ENCODE measurements around the gene CNBP. TPM values are rescaled to one million over a fixed set of nuclear protein-coding genes. Genes with fewer than 3 reads are reported as not detected.

Gene CNBP
- total and polyA plus RNA-seq, 9 of the 15 experiments (the other 6 are each of a cell fraction or from before 2014, with no cell fraction given) = 284 to 717 (median 412) TPM

DNA sequence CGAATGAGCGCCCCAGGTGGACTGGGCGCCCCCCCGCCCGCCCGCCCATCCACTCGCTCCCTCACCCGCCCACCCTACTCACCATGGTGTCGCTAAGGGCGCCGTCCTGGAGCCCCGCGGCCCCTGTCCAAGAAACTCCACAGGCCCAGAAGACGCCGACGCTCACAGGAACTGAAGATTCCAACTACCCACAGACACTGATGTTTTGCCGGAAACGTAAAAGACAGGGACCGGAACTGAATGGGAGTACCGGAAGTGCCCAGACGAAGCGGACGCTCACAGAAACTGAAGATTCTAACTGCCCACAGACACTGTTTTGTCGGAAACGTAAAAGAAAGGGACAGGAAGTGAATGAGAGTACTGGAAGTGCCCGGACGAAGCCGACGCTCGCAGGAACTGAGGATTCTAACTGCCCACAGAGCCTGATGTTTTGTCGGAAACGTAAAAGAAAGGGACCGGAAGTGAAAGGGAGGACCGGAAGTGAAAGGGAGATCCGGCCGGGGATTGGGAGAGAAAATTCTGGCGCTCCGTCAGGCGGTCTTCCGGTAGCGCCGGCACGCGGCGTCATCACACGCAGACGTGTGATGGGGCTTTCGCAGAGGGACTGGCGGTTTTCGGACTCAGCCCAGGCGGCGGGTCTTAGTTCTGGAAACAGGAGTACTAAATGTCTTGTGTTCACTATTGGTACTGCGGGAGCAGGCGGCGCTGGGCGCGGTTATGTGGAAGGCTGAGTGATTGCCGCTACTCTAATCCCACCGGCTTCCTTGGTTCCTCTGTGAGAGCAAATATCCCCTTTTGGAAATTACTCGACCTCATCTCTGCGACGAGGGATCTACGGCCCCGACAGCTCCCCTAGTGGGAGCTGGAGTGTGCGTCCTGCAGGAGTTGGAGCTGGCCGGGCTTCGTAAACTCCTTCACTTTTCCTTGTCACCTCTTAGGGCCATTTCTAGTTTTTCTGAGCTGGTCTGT lies 22.5 kb downstream of the CNBP start, which contains the start of gene ISY1 (continued):
- TF ChIP-seq, protein P1, sequence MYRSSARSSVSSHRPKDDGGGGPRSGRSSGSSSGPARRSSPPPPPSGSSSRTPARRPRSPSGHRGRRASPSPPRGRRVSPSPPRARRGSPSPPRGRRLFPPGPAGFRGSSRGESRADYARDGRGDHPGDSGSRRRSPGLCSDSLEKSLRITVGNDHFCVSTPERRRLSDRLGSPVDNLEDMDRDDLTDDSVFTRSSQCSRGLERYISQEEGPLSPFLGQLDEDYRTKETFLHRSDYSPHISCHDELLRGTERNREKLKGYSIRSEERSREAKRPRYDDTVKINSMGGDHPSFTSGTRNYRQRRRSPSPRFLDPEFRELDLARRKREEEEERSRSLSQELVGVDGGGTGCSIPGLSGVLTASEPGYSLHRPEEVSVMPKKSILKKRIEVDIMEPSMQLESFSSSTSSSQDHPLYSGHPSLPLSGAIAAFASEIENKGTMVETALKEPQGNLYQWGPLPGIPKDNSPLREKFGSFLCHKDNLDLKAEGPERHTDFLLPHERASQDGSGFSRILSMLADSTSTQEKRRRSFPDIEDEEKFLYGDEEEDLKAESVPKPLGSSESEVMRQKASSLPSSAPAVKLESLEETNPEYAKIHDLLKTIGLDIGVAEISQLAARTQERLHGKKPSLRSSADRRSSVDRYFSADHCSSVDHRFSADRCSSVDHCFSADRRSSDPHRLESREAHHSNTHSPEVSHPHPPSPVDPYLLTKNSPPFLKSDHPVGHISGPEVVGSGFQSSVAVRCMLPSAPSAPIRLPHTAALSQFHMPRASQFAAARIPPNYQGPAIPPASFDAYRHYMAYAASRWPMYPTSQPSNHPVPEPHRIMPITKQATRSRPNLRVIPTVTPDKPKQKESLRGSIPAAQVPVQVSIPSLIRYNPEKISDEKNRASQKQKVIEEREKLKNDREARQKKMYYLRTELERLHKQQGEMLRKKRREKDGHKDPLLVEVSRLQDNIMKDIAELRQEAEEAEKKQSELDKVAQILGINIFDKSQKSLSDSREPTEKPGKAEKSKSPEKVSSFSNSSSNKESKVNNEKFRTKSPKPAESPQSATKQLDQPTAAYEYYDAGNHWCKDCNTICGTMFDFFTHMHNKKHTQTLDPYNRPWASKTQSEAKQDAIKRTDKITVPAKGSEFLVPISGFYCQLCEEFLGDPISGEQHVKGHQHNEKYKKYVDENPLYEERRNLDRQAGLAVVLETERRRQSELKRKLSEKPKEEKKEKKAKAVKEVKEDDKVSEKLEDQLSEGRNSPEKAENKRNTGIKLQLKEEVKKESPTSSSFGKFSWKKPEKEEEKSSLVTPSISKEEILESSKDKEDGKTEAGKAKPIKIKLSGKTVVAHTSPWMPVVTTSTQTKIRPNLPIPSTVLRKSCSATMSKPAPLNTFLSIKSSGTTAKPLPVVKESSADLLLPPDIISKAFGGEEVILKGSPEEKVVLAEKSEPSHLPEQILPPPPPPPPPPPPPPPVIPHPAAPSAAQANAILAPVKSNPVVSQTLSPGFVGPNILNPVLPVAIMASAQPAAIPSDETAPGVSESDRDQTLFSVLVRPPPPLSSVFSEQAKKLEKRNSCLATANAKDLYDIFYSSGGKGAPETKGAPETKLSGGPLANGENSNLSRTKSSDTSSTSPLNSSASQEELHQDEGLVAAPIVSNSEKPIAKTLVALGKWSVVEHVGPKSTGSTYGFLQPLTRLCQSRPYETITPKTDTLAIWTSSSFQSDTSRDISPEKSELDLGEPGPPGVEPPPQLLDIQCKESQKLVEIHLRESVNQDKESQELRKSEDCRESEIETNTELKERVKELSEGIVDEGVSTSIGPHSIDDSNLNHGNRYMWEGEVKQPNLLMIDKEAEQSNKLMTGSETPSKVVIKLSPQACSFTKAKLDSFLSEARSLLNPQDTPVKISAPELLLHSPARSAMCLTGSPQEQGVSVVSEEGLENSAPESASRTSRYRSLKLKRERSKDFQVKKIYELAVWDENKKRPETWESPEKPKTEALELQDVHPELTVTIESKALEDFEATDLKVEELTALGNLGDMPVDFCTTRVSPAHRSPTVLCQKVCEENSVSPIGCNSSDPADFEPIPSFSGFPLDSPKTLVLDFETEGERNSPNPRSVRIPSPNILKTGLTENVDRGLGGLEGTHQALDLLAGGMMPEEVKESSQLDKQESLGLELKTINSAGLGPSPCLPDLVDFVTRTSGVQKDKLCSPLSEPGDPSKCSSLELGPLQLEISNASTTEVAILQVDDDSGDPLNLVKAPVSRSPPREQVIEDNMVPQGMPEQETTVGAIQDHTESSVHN (IDR thresholded peaks at IDR 0.05; ENCODE audit: borderline replicate concordance in 1 of 2, low read depth in 1 of 2) = 0 out of 4 replicates have a peak, but pooled peaks of 1 of the 2 experiments have one; percentile 62
- TF ChIP-seq RNF2 (IDR thresholded peaks at IDR 0.05) (0 out of 2 replicates have a peak, but pooled peaks have one; percentile 7), ATF7 (IDR thresholded peaks at IDR 0.05) (peak; percentile 80), CXXC5 (CRISPR knock-in tag; IDR thresholded peaks at IDR 0.05) (peak; percentile 76), LEF1 (IDR thresholded peaks at IDR 0.05) (peak; percentile 31; the same call in 1 of the 2 replicates), NR2C1 (IDR thresholded peaks at IDR 0.05) (peak; percentile 97), NR2C1 (tag; IDR thresholded peaks at IDR 0.05) (peak; percentile 98), ZNF589 (CRISPR knock-in tag; IDR thresholded peaks at IDR 0.05; ENCODE audit: low read depth) (peak; percentile 37; the same call in 1 of the 2 replicates), SP1 (CRISPR knock-in tag; IDR thresholded peaks at IDR 0.05) (peak; percentile 73), TFAM (CRISPR knock-in tag; conservative IDR thresholded peaks at IDR 0.05) (no peak)
- TF ChIP-seq, protein P2, sequence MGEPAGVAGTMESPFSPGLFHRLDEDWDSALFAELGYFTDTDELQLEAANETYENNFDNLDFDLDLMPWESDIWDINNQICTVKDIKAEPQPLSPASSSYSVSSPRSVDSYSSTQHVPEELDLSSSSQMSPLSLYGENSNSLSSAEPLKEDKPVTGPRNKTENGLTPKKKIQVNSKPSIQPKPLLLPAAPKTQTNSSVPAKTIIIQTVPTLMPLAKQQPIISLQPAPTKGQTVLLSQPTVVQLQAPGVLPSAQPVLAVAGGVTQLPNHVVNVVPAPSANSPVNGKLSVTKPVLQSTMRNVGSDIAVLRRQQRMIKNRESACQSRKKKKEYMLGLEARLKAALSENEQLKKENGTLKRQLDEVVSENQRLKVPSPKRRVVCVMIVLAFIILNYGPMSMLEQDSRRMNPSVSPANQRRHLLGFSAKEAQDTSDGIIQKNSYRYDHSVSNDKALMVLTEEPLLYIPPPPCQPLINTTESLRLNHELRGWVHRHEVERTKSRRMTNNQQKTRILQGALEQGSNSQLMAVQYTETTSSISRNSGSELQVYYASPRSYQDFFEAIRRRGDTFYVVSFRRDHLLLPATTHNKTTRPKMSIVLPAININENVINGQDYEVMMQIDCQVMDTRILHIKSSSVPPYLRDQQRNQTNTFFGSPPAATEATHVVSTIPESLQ (CRISPR knock-in tag; IDR thresholded peaks at IDR 0.05) = 0 out of 2 replicates have a peak, but pooled peaks have one; percentile 51
- TF ChIP-seq, protein P3, sequence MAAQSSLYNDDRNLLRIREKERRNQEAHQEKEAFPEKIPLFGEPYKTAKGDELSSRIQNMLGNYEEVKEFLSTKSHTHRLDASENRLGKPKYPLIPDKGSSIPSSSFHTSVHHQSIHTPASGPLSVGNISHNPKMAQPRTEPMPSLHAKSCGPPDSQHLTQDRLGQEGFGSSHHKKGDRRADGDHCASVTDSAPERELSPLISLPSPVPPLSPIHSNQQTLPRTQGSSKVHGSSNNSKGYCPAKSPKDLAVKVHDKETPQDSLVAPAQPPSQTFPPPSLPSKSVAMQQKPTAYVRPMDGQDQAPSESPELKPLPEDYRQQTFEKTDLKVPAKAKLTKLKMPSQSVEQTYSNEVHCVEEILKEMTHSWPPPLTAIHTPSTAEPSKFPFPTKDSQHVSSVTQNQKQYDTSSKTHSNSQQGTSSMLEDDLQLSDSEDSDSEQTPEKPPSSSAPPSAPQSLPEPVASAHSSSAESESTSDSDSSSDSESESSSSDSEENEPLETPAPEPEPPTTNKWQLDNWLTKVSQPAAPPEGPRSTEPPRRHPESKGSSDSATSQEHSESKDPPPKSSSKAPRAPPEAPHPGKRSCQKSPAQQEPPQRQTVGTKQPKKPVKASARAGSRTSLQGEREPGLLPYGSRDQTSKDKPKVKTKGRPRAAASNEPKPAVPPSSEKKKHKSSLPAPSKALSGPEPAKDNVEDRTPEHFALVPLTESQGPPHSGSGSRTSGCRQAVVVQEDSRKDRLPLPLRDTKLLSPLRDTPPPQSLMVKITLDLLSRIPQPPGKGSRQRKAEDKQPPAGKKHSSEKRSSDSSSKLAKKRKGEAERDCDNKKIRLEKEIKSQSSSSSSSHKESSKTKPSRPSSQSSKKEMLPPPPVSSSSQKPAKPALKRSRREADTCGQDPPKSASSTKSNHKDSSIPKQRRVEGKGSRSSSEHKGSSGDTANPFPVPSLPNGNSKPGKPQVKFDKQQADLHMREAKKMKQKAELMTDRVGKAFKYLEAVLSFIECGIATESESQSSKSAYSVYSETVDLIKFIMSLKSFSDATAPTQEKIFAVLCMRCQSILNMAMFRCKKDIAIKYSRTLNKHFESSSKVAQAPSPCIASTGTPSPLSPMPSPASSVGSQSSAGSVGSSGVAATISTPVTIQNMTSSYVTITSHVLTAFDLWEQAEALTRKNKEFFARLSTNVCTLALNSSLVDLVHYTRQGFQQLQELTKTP (IDR thresholded peaks at IDR 0.05; ENCODE audit: low read depth in 1 of 2, partially characterized antibody in 2 of 2) = peak in 1 of 2 experiments; percentile 94

All from K562 (cell line).